ENCODE measurements around the gene IL6ST. TPM values are rescaled to one million over a fixed set of nuclear protein-coding genes. Genes with fewer than 3 reads are reported as not detected.
A peak's percentile ranks its signal among the peaks of the same experiment; 100 is the strongest.

Gene IL6ST
- total and polyA plus RNA-seq, 2 donors (not counting 1 experiment from before 2014, with no cell fraction given) = 768 to 978 TPM

DNA sequence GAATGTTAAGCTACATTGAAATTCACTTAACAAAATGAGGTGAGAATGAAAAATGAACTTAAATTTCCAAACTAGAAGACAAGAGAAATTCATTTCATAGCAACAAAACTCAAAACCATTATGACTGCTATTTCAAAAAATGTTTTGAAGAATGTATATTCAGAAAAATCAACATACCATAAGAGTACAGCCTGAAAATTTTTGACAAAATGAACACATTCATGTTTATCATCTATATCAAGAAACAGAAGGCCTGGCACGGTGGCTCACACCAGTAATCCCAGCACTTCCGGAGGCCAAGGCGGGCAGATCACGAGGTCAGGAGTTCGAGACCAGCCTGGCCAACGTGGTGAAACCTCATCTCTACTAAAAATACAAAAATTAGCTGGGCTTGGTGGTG is 4.2 kb upstream of the IL6ST start:
- TF ChIP-seq EZH2 (IDR thresholded peaks at IDR 0.05; ENCODE audit: low read length, missing control alignments) = no peak
- TF ChIP-seq CTCF (conservative IDR thresholded peaks at IDR 0.05 in 1 of 2, IDR thresholded peaks at IDR 0.05 in 1 of 2; ENCODE audit: low read depth in 1 of 2, low read length in 2 of 2) = no peak
- Histone ChIP-seq H4K20me1 (ENCODE audit: control insufficient read depth, extremely low read depth, insufficient read depth, low read length) (no peaks in the 10 kb centered on the region), H3K4me2 (ENCODE audit: extremely low read depth, insufficient read depth, low read length) (no peak overlapping the region), H3K27ac (ENCODE audit: insufficient read depth, low read length) (no peak overlapping the region), H3K9me3 (ENCODE audit: control insufficient read depth, insufficient read depth, low read depth, low read length) (no peaks in the 10 kb centered on the region), H3K9ac (ENCODE audit: insufficient read depth, low read length) (no peak overlapping the region), H3K4me3 (replicated peaks in 1 of 4; ENCODE audit: control extremely low read depth in 1 of 4, insufficient read depth in 1 of 4, low read depth in 3 of 4, low read length in 4 of 4) (no peak overlapping the region), H3K79me2 (ENCODE audit: control insufficient read depth, insufficient read depth, low read length) (peaks cover 11% of the 10 kb centered on the region), H3K4me1 (ENCODE audit: control insufficient read depth, extremely low read depth, insufficient read depth, low read length) (peaks cover 2% of the 10 kb centered on the region), H2AFZ (ENCODE audit: low read length) (no peak overlapping the region), H3K36me3 (ENCODE audit: control insufficient read depth, insufficient read depth, low read length) (no peaks in the 10 kb centered on the region), H3K27me3 (ENCODE audit: control insufficient read depth, insufficient read depth, low read length) (no peaks in the 10 kb centered on the region)
- DNase-seq (ENCODE audit: low read depth in 2 of 2) = no peak

GRCh38 chr5:55997742-55998351 is 3.1 kb upstream of the IL6ST start:
- TF ChIP-seq EZH2 (IDR thresholded peaks at IDR 0.05; ENCODE audit: low read length, missing control alignments) (no peak), CTCF (conservative IDR thresholded peaks at IDR 0.05 in 1 of 2, IDR thresholded peaks at IDR 0.05 in 1 of 2; ENCODE audit: low read depth in 1 of 2, low read length in 2 of 2) (no peak)
- Histone ChIP-seq H3K27me3 (ENCODE audit: control insufficient read depth, insufficient read depth, low read length) (no peaks in the 10 kb centered on the region), H4K20me1 (ENCODE audit: control insufficient read depth, extremely low read depth, insufficient read depth, low read length) (no peaks in the 10 kb centered on the region), H3K4me3 (replicated peaks in 1 of 4; ENCODE audit: control extremely low read depth in 1 of 4, insufficient read depth in 1 of 4, low read depth in 3 of 4, low read length in 4 of 4) (no peak overlapping the region), H2AFZ (ENCODE audit: low read length) (no peak overlapping the region), H3K4me1 (ENCODE audit: control insufficient read depth, extremely low read depth, insufficient read depth, low read length) (no peaks in the 10 kb centered on the region), H3K79me2 (ENCODE audit: control insufficient read depth, insufficient read depth, low read length) (peaks cover 22% of the 10 kb centered on the region), H3K4me2 (ENCODE audit: extremely low read depth, insufficient read depth, low read length) (no peak overlapping the region), H3K9ac (ENCODE audit: insufficient read depth, low read length) (no peak overlapping the region), H3K27ac (ENCODE audit: insufficient read depth, low read length) (peak overlapping the region; percentile 49), H3K9me3 (ENCODE audit: control insufficient read depth, insufficient read depth, low read depth, low read length) (no peaks in the 10 kb centered on the region), H3K36me3 (ENCODE audit: control insufficient read depth, insufficient read depth, low read length) (no peaks in the 10 kb centered on the region)
- DNase-seq (ENCODE audit: low read depth in 2 of 2) = peak; percentile 59 to 69

DNA sequence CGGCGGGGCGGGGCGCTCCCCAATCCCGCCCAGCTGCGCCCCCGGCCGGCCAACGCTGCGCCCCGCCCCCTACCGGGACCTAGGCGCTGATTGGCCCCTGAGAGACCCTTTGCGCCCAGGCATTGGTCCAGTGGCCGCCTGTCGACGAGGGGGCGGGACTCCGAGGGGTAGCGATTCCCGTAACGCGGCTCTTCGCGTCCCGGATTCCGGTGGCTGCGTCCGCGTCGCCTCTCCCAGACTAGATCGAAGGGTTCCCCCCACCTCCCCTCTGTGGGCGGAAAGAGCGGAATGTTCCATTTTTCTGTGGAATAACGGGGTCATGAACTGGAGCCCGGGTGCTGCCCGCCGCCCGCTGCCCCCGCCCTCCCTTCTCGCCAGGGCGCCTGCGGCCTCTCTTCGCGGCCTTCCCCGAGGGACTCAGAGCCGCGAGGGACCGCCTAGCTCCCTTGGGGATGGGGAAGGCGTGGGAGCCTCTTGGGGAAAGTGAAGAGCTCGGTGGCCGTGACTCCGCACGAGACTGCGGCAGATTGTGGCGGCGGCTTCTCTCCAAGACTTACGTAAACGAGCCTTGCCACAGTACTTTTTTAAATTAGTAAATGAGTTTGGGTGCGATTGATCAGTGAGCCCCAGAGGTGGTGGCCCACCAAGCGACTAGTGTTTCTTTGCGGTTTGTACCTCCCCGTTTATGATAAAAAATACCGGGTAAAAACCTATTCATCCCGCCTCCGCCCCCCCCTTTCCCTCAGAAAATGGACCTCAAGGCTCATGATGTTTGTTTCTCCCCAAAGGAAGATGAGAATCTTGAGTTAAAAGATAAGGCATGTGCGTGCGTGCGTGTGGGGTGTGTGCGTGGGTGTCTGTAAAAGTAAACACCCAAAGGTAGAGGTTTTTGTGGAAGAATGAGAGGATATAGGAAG is 493 bp upstream of the IL6ST start:
- Histone ChIP-seq H3K4me1 (ENCODE audit: control insufficient read depth, extremely low read depth, insufficient read depth, low read length) (peaks cover 2% of the 10 kb centered on the region), H3K9me3 (ENCODE audit: control insufficient read depth, insufficient read depth, low read depth, low read length) (no peaks in the 10 kb centered on the region), H2AFZ (ENCODE audit: low read length) (no peak overlapping the region), H3K36me3 (ENCODE audit: control insufficient read depth, insufficient read depth, low read length) (no peaks in the 10 kb centered on the region), H3K9ac (ENCODE audit: insufficient read depth, low read length) (peak overlapping the region; percentile 98), H3K4me3 (replicated peaks in 1 of 4; ENCODE audit: control extremely low read depth in 1 of 4, insufficient read depth in 1 of 4, low read depth in 3 of 4, low read length in 4 of 4) (peak overlapping the region; percentile 55 to 94 (median 70)), H3K27me3 (ENCODE audit: control insufficient read depth, insufficient read depth, low read length) (no peaks in the 10 kb centered on the region), H3K79me2 (ENCODE audit: control insufficient read depth, insufficient read depth, low read length) (peaks cover 47% of the 10 kb centered on the region), H3K4me2 (ENCODE audit: extremely low read depth, insufficient read depth, low read length) (peak overlapping the region; percentile 61), H3K27ac (ENCODE audit: insufficient read depth, low read length) (peak overlapping the region; percentile 98), H4K20me1 (ENCODE audit: control insufficient read depth, extremely low read depth, insufficient read depth, low read length) (peaks cover under 1% of the 10 kb centered on the region)
- DNase-seq (ENCODE audit: low read depth in 2 of 2) = peak; percentile 95 to 98
- TF ChIP-seq EZH2 (IDR thresholded peaks at IDR 0.05; ENCODE audit: low read length, missing control alignments) (no peak), CTCF (conservative IDR thresholded peaks at IDR 0.05 in 1 of 2, IDR thresholded peaks at IDR 0.05 in 1 of 2; ENCODE audit: low read depth in 1 of 2, low read length in 2 of 2) (no peak)

All from fibroblast of lung (primary cell).